Suppressor macrophage treated with lipopolysaccharide for 1 hour (primary cell): ENCODE data around the gene CNRIP1.
"Not testable (repeated sequence)": the region's sequence is repeated elsewhere in the genome, so short reads cannot be mapped to it uniquely, and the experiment has no call there.

Source experiments
- DNase-seq, 3 donors: peaks; one replicate each; pipeline ENCODE4 v3.0.0-alpha.2; 2020 to 2022

CNRIP1 gene

DNA sequence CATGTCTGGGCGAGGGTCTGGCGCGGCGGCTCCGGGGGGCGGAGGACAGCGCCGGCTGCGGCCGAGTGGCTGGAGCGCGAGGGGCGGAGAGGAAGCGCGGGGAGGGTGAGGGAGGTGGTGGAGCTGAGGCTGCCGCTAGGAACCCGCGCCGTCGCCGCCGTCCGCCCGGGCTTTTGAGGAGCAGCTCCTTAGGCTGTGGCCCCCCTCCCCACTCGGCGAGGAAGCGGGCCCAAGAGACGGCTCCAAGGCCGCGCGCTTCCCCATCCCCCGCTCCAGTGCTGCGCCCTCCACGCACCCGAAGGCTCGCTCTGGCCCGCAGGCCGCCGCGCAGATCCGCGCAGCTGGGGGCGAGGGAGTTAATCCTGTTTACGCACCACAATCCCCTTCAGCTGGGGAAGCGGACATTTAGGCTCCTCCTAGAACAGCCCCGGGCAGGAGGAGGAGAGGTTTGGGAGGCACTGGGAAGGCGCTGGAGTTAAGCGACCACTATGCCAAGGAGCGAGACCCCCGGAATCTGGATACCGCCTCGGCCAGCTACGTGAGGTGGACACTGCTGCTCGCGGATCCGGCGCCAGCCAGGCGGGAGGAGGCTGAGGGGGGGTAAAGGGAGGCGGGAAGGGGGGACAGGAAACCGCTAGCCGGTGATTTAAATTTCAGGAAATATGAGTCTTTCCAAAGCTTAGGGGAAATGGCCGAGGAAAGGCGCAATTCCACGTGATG, at the start of gene CNRIP1:
TSS of gene CNRIP1 (minus strand) at position 552 of the 720 bp plus-strand sequence. CDS start at position 3, 549 bp downstream.
- DNase-seq: peak; percentile 51 to 88 (median 73)

- peak in 2 of 3 donors; percentile 18 to 39 for DNase-seq
These were observed 49.6 kb upstream of the CNRIP1 start for GRCh38 chr2:68369337-68369734.

GRCh38 chr2:68368654-68369336, 49.0 kb upstream of the CNRIP1 start:
- peak; percentile 47 to 51 (median 48) for DNase-seq

DNA sequence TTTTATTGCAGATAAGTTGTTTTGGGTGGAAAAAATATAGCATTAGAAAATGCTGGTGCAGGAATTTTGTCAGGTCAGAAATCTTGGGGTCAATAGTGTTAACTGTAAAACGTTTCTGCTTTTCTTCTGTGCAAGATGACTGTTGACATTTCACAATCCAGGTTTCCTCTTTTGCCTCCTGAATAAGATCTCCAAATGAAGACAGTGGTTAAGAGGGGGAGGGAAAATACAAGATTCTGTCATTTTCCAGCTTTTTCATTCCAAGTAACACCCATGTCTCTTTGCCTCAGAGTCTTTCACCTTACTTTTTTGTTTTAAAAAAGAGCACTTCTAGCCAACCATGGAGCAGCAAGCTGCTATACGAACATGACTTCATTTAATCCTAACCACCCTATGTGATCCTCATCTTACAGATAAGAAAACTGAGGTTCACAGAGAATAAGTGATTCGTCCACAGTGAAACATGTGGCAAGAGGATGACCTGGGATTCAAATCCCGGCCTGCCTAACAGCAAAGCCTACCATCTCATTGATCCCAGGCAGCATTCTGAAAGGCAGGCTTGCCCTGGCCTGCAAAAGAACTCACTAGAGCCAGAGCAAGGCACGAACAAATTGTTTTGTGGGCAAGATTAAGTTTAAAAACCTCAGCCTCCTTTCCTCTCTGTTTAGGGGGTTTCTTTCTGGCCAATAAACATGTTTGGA, 48.4 kb upstream of the CNRIP1 start:
- peak; percentile 63 to 86 (median 85) for DNase-seq

DNA sequence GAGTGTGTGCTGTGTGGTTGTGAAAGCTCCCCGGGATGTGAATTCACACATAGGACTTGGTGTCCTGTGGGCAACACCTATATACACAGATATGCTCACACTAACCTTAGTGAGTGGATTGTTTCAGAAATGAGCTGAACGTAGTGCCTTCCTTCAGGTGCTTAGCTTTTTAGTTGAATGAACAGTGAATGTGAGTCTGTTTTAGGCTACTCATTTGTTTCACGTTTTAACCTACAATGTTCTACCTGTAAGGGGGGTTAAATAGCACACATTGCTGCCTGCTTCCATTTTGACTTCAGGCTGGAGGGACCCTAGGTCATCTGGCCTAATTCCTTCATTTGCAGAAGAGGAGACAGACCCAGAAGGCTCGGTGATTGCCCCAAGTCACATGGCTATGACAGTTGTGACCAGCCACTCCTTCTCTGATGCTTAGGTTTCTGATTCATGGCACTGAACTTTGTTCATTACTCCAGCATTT, 46.4 kb upstream of the CNRIP1 start:
- DNase-seq: peak; percentile 77 to 89 (median 82)

DNA sequence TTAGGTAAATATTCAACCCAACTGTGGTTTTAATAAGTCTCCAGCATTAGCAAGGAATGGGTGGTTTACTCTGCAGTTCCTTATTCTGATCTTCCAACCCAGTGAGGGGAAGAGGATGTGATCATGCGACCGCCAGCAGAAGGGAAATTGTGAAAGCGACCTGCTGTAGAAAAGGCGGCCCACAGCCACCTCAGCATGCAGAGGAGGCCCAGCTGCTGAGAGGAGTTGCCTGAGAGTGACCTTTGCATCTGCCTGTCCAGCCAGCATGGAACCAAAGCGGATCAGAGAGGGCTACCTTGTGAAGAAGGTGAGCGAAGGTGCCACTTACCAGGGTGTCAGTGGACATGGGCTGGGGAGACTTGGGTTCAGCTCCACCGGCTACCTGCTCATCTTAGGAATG, 45.3 kb upstream of the CNRIP1 start, which contains the start of gene PLEK:
TSS of gene PLEK (plus strand) at position 196 of the 400 bp plus-strand sequence. CDS start at position 266, 70 bp downstream.
- peak; percentile 93 to 97 (median 96) for DNase-seq

GRCh38 chr2:68363721-68364120, 44.0 kb upstream of the CNRIP1 start:
- peak; percentile 49 to 73 (median 52) for DNase-seq

DNA sequence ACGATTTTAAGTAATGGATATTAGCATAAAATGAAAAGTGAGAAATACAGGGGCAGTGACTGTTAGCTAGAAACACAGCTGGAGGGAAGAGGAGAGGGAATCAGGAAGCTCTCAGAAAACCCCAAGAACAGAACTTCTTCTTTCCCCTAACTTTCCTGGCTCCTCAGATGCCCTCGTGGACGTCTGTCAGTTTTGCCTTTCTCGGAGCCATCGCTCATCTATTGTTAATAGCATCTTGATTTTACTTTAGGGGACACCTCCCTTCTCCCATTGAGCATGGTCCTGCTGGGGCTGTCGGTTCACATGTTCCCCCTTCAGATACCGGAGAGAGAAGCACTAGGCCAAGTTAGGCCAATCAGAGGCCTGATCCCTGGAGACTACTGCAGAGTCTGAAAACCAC, 43.0 kb upstream of the CNRIP1 start:
- DNase-seq: peak; percentile 69 to 85 (median 80)

GRCh38 chr2:68362069-68362468, 42.3 kb upstream of the CNRIP1 start:
- DNase-seq: peak; percentile 90 to 95 (median 94)

DNA sequence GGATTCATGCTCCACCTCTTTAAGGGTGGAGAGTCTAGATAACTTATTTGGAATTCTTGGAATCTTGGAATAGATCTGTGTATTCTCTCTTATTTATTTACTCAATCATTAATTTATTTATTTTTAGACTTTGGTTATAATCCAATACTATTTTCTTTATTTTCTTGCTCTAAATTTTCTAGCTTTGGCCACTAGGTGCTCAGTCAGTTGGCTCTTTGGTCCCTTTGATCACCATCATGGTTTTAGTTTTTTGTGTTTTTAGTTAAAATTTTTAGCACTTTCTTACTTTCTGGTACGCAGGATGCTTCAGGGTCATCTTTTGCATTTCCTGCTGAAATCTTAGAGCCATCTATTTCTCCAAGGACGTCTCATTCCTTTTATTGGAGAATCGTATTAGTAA, 40.1 kb upstream of the CNRIP1 start:
- no peak for DNase-seq

- DNase-seq: peak; percentile 73 to 76 (median 73)
These were observed 38.0 kb upstream of the CNRIP1 start for GRCh38 chr2:68357605-68358337.

DNA sequence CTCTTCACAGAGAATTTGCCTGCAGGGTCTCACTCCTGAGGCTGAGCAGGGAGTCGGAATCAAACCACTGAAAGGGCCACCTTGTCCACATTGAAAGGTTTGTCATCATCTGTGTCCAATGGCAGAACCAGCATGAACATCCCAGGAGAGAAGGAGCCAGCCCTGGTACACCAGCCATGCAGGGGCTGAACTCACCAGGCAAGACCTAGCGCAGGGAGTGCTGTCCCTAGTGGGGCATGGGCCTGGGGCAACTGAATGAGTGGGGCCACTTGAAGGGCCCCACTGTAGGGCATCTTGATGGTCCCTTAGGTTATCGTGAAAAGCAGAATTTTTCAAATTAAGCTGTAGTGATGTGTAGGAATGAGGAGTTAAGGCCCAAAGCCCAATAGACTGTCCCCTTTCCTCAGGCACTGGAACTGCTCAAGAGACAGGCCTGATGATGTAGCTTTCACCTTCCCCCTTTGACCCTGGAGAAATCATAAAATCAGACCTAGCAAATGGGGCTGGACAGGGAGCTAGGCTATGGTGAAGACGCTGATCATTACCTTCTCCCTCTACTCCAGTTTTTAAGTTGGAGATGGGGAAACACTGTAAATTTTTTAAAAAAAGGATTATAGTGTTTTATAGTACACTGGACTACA, 37.0 kb upstream of the CNRIP1 start:
- no peak for DNase-seq

- peak; percentile 32 to 78 (median 70) for DNase-seq
These were observed 33.1 kb upstream of the CNRIP1 start for GRCh38 chr2:68352651-68353391.

GRCh38 chr2:68351997-68352396, 32.2 kb upstream of the CNRIP1 start:
- DNase-seq: no peak

GRCh38 chr2:68349091-68349490, 29.3 kb upstream of the CNRIP1 start:
- DNase-seq: not testable (repeated sequence)

GRCh38 chr2:68345129-68345875, 25.6 kb upstream of the CNRIP1 start:
- DNase-seq: no peak

GRCh38 chr2:68344031-68344430, 24.3 kb upstream of the CNRIP1 start:
- DNase-seq: no peak

DNA sequence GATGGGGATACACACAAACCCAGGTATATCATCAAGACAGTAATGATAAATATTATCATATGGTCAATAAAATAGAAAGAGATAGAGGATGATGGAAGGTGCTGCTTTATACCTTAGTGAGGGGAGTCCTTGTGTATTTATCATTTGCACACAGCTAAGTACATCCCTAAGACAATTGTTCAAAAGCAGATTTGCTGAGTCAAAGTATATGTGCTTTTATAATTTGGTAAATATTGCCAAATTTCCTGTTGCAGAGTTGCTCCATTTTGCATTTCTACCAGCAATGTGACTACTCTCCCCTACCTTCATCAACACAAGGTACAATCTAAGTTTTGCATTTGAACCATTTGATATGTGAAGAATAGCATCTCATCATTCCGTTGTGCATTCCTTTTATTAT, 22.7 kb upstream of the CNRIP1 start:
- no peak for DNase-seq

- peak in 2 of 3 donors; percentile 20 to 24 for DNase-seq
These were observed 21.8 kb upstream of the CNRIP1 start for GRCh38 chr2:68341583-68341982.

- no peak for DNase-seq
These were observed 21.2 kb upstream of the CNRIP1 start for GRCh38 chr2:68341062-68341329.
